ENCODE measurements around the gene CCDC63. TPM values are rescaled to one million over a fixed set of nuclear protein-coding genes. Genes with fewer than 3 reads are reported as not detected.

The CCDC63 gene
- total and polyA plus RNA-seq, 2 of the 13 experiments (the other 11 are each of a cell fraction or from before 2014, with no cell fraction given): not detected

- no peak overlapping the region for H3K9ac ChIP-seq (ENCODE audit: insufficient read depth, low read depth, low read length)
- H3K4me3 ChIP-seq (replicated peaks in 1 of 3; ENCODE audit: insufficient read depth in 1 of 3, low read depth in 2 of 3, low read length in 3 of 3): no peak overlapping the region
- H3K4me1 ChIP-seq (ENCODE audit: insufficient read depth, low read length): no peaks in the 10 kb centered on the region
- H3K4me2 ChIP-seq (ENCODE audit: low read depth, low read length): no peak overlapping the region
- ATAC-seq: no peak
- ChIA-PET CTCF (ENCODE audit: low intra/inter-chr PET ratio, low total read pairs) (no interaction called here), POLR2A (no interaction called here)
- H4K20me1 ChIP-seq (ENCODE audit: insufficient read depth, low read length): no peaks in the 10 kb centered on the region
- no peaks in the 10 kb centered on the region for H3K36me3 ChIP-seq (replicated peaks in 1 of 2; ENCODE audit: control insufficient read depth in 1 of 2, insufficient read depth in 2 of 2, low read length in 2 of 2)
- intact Hi-C loops (cut with micrococcal nuclease; ENCODE audit: unreplicated experiment): no loop called here
- H2AFZ ChIP-seq (ENCODE audit: low read length): no peak overlapping the region
- H3K9me3 ChIP-seq (ENCODE audit: low read length): peaks cover 4% of the 10 kb centered on the region; the same call in 1 of the 2 replicates
- no peaks in the 10 kb centered on the region for H3K79me2 ChIP-seq (ENCODE audit: insufficient read depth, low read length)
- TF ChIP-seq HMGXB4 (CRISPR knock-in tag; IDR thresholded peaks at IDR 0.05; ENCODE audit: borderline replicate concordance in 1 of 2, low read depth in 1 of 2) (no peak), YEATS4 (CRISPR knock-in tag; IDR thresholded peaks at IDR 0.05; ENCODE audit: borderline replicate concordance) (no peak), RBAK (CRISPR knock-in tag; IDR thresholded peaks at IDR 0.05) (peak; percentile 49; the same call in 1 of the 2 replicates), ONECUT2 (CRISPR knock-in tag; IDR thresholded peaks at IDR 0.05) (no peak), ZNF674 (CRISPR knock-in tag; IDR thresholded peaks at IDR 0.05; ENCODE audit: low read depth) (no peak)
- in situ Hi-C loops (cut with HindIII; ENCODE audit: extremely low pct_ligation_motif_present, low pct_unique_long_range_greater_than_20kb): no loop called here
- BruUV-seq (replicated peaks): no TSS peak
- H3K27ac ChIP-seq (ENCODE audit: extremely low read length, insufficient read depth, low read length): no peak overlapping the region
- no peak for DNase-seq (ENCODE audit: low spot score)
- peaks cover 1 to 5% of the 10 kb centered on the region in 2 experiments; a peak in 2 of 5 replicates for H3K27me3 ChIP-seq (ENCODE audit: control insufficient read depth in 1 of 2, insufficient read depth in 2 of 2, low read length in 2 of 2)
- FAIRE-seq: no peak
Observed at GRCh38 chr12:110802489-110802888, 44.3 kb upstream of the CCDC63 start.

- ATAC-seq (no peak), DNase-seq (ENCODE audit: low spot score) (no peak), FAIRE-seq (no peak)
- no peak for TF ChIP-seq ZNF740 (CRISPR knock-in tag; IDR thresholded peaks at IDR 0.05)
- TF ChIP-seq TAF15 (IDR thresholded peaks at IDR 0.05; ENCODE audit: low read depth, low read length, poor library complexity, severe bottlenecking): no peak
- TF ChIP-seq MAFF (IDR thresholded peaks at IDR 0.05; ENCODE audit: low read depth, low read length): no peak
- TF ChIP-seq ELF3 (CRISPR knock-in tag; IDR thresholded peaks at IDR 0.05): no peak
- TF ChIP-seq TGIF2 (CRISPR knock-in tag; IDR thresholded peaks at IDR 0.05): no peak
- in situ Hi-C loops (cut with HindIII; ENCODE audit: extremely low pct_ligation_motif_present, low pct_unique_long_range_greater_than_20kb) (no loop called here), intact Hi-C loops (cut with micrococcal nuclease; ENCODE audit: unreplicated experiment) (no loop called here)
- Histone ChIP-seq H3K4me1 (ENCODE audit: insufficient read depth, low read length) (no peaks in the 10 kb centered on the region), H4K20me1 (ENCODE audit: insufficient read depth, low read length) (no peaks in the 10 kb centered on the region), H3K9ac (ENCODE audit: insufficient read depth, low read depth, low read length) (no peak overlapping the region), H3K27ac (ENCODE audit: extremely low read length, insufficient read depth, low read length) (no peak overlapping the region), H2AFZ (ENCODE audit: low read length) (no peak overlapping the region), H3K36me3 (replicated peaks in 1 of 2; ENCODE audit: control insufficient read depth in 1 of 2, insufficient read depth in 2 of 2, low read length in 2 of 2) (no peaks in the 10 kb centered on the region), H3K9me3 (ENCODE audit: low read length) (peaks cover 4% of the 10 kb centered on the region; the same call in 1 of the 2 replicates), H3K79me2 (ENCODE audit: insufficient read depth, low read length) (no peaks in the 10 kb centered on the region), H3K27me3 (ENCODE audit: control insufficient read depth in 1 of 2, insufficient read depth in 2 of 2, low read length in 2 of 2) (peaks cover 0 to 5% of the 10 kb centered on the region in 2 experiments; a peak in 1 of 5 replicates), H3K4me3 (replicated peaks in 1 of 3; ENCODE audit: insufficient read depth in 1 of 3, low read depth in 2 of 3, low read length in 3 of 3) (no peak overlapping the region), H3K4me2 (ENCODE audit: low read depth, low read length) (no peak overlapping the region)
- WGBS (ENCODE audit: low lambda C conversion rate): 0% methylated on average over 2 of the region's 3 CpGs
- POLR2A ChIA-PET: no interaction called here
- CTCF ChIA-PET (ENCODE audit: low intra/inter-chr PET ratio, low total read pairs): no interaction called here
- BruUV-seq (replicated peaks): no TSS peak
Observed at GRCh38 chr12:110804406-110804805, 42.4 kb upstream of the CCDC63 start.

Measured in HepG2 (cell line).